Esophagus squamous epithelium (tissue), 5 donors: ENCODE data around the gene RCE1. TPM values are rescaled to one million over a fixed set of nuclear protein-coding genes. Genes with fewer than 3 reads are reported as not detected.
A peak's percentile ranks its signal among the peaks of the same experiment; 100 is the strongest.
"Not testable (repeated sequence)": the region's sequence is repeated elsewhere in the genome, so short reads cannot be mapped to it uniquely, and the experiment has no call there.

ENCODE experiments used
- DNase-seq: peaks from one replicate; lab custom pipeline; 2025; lab: John Stamatoyannopoulos, UW
- H3K27ac ChIP-seq, 4 donors: fragments of 200-600 bp; sonication (generic); one replicate each; pipeline ENCODE4 v1.5.1; 2016 to 2019; ENCODE audit warnings: mild to moderate bottlenecking in 1 of 4
- H3K27me3 ChIP-seq, 4 donors: fragments of 200-600 bp; sonication (generic); 1 replicate in 3 of 4; 2 replicates in 1 of 4; pipeline versions ENCODE4 v1.5.1 to v1.6.0; 2017 to 2021; ENCODE audit warnings: antibody characterized with exemption in 1 of 4
- H3K36me3 ChIP-seq, 3 donors: fragments of 200-600 bp; sonication (generic); one replicate each; pipeline ENCODE4 v1.5.1; 2016 to 2019
- H3K4me1 ChIP-seq, 3 donors: fragments of 200-600 bp; sonication (generic); one replicate each; pipeline ENCODE4 v1.5.1; 2017 to 2019
- H3K4me3 ChIP-seq, 4 donors: fragments of 200-600 bp; sonication (generic); 1 replicate in 3 of 4; 2 replicates in 1 of 4; pipeline ENCODE4 v1.5.1; 2016 to 2019; ENCODE audit warnings: mild to moderate bottlenecking in 2 of 4, moderate library complexity in 1 of 4
- H3K9me3 ChIP-seq, 3 donors: fragments of 200-600 bp; sonication (generic); one replicate each; pipeline ENCODE4 v1.5.1; 2016 to 2019
- POLR2A ChIP-seq, 4 donors: fragments of 450-650 bp; IDR thresholded peaks; one replicate each; pipeline ENCODE4 v1.6.1; 2017; ENCODE audit warnings: antibody characterized with exemption in 4 of 4, mild to moderate bottlenecking in 4 of 4, moderate library complexity in 3 of 4
- WGBS, 2 donors: methylation state at CpG; one replicate each; pipeline ENCODE4 v1.1.5; 2018; 5-methylcytosine and 5-hydroxymethylcytosine counted together
- intact Hi-C: fragments of 100-400 bp; cut with DNase I; formaldehyde crosslinking; loops from one replicate; pipeline ENCODE4 v1.15.0; 2022
- total RNA-seq, 4 donors: library from RNA; depleted of rRNA; stranded (reverse); fragments of >200 nt; gene quantifications; one replicate each; pipeline ENCODE4 v1.1.0, GENCODE V29; 2016
- TF ChIP-seq, protein P1 (sequence below), 6 experiments: fragments of 450-650 bp in 4 of 6; fragments of 200-600 bp in 2 of 6; sonication (generic) in 2 of 6; IDR thresholded peaks; one replicate each; pipeline ENCODE4 v1.5.1; 2016 to 2019; ENCODE audit warnings: antibody characterized with exemption in 6 of 6, mild to moderate bottlenecking in 4 of 6, moderate library complexity in 4 of 6
- donor health status: DM: yes; HTN: yes; CAD: no.

Gene RCE1
- total RNA-seq, 4 donors from 2014 or later, result 8.9 to 29.7 (median 21.8) TPM

- WGBS, 2 donors, result 88 to 94% methylated on average over 4 of the region's 4 CpGs
- Histone ChIP-seq H3K9me3 (no peaks in the 10 kb centered on the region), H3K4me3 (no peak overlapping the region), H3K36me3 (peaks cover 0 to 68% (median 0%) of the 10 kb centered on the region in 3 donors), H3K4me1 (no peaks in the 10 kb centered on the region), H3K27ac (no peak overlapping the region), H3K27me3 (no peaks in the 10 kb centered on the region)
- no peak for DNase-seq
- no peak for TF ChIP-seq POLR2A (IDR thresholded peaks at IDR 0.05)
- TF ChIP-seq, protein P1, sequence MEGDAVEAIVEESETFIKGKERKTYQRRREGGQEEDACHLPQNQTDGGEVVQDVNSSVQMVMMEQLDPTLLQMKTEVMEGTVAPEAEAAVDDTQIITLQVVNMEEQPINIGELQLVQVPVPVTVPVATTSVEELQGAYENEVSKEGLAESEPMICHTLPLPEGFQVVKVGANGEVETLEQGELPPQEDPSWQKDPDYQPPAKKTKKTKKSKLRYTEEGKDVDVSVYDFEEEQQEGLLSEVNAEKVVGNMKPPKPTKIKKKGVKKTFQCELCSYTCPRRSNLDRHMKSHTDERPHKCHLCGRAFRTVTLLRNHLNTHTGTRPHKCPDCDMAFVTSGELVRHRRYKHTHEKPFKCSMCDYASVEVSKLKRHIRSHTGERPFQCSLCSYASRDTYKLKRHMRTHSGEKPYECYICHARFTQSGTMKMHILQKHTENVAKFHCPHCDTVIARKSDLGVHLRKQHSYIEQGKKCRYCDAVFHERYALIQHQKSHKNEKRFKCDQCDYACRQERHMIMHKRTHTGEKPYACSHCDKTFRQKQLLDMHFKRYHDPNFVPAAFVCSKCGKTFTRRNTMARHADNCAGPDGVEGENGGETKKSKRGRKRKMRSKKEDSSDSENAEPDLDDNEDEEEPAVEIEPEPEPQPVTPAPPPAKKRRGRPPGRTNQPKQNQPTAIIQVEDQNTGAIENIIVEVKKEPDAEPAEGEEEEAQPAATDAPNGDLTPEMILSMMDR (IDR thresholded peaks at IDR 0.05), result no peak
- intact Hi-C loops, result no loop called here
These were observed 19.5 kb upstream of the RCE1 start for GRCh38 chr11:66823700-66824099.

DNA sequence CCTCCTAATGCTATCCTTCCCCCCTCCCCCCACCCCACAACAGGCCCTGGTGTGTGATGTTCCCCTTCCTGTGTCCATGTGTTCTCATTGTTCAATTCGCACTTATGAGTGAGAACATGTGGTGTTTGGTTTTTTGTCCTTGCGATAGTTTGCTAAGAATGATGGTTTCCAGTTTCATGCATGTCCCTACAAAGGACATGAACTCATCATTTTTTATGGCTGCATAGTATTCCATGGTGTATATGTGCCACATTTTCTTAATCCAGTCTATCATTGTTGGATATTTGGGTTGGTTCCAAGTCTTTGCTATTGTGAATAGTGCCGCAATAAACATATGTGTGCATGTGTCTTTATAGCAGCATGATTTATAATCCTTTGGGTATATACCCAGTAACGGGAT lies 18.7 kb upstream of the RCE1 start:
- H3K4me1 ChIP-seq, H3K9me3 ChIP-seq, H3K4me3 ChIP-seq, H3K27me3 ChIP-seq, DNase-seq, H3K27ac ChIP-seq, intact Hi-C loops: not testable (repeated sequence)
- 90% methylated on average over 3 of the region's 4 CpGs; no CpG with 5 or more reads in 1 of the 2 donors for WGBS, 2 donors
- peaks cover 0 to 66% (median 0%) of the 10 kb centered on the region in 3 donors for H3K36me3 ChIP-seq

DNA sequence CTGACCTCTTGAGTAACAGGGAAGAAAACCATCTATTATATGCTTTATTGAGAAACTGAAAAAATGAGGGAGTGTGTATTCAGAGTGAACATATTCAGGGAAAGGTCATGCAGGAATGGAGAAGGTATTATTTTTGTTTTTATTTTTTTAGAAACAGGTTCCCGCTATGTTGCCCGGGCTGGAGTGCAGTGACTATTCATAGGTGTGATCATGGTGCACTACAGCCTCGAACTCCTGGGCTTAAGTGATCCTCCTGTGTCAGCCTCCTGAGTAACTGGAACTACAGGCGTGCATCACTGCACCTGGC lies 8.7 kb upstream of the RCE1 start:
- DNase-seq, result no peak
- 35 to 68% methylated on average over 4 of the region's 4 CpGs for WGBS, 2 donors
- TF ChIP-seq, protein P1 (IDR thresholded peaks at IDR 0.05), result no peak
- no peak for TF ChIP-seq POLR2A (IDR thresholded peaks at IDR 0.05)
- Histone ChIP-seq H3K27ac (peak overlapping the region in 2 of 4 donors; percentile 47 to 54), H3K9me3 (no peaks in the 10 kb centered on the region), H3K4me3 (no peak overlapping the region), H3K4me1 (peaks cover 0 to 15% (median 6%) of the 10 kb centered on the region in 3 donors), H3K36me3 (peaks cover 0 to 65% (median 6%) of the 10 kb centered on the region in 3 donors), H3K27me3 (no peaks in the 10 kb centered on the region)
- intact Hi-C loops, result loop anchor here (5.0 kb wide), 1 partner anchor 142 kb away; no protein-coding TSS in a partner anchor

GRCh38 chr11:66834943-66835342 lies 8.3 kb upstream of the RCE1 start:
- Histone ChIP-seq H3K4me3 (no peak overlapping the region), H3K4me1 (peaks cover 0 to 19% (median 6%) of the 10 kb centered on the region in 3 donors), H3K9me3 (no peaks in the 10 kb centered on the region), H3K36me3 (peaks cover 0 to 65% (median 6%) of the 10 kb centered on the region in 3 donors), H3K27ac (peak overlapping the region in 1 of 4 donors; percentile 54), H3K27me3 (no peaks in the 10 kb centered on the region)
- 67% methylated on average over 5 of the region's 5 CpGs for WGBS, 2 donors
- no peak for DNase-seq
- intact Hi-C loops, result loop anchor here (5.0 kb wide), 1 partner anchor 143 kb away; no protein-coding TSS in a partner anchor
- no peak for TF ChIP-seq POLR2A (IDR thresholded peaks at IDR 0.05)
- TF ChIP-seq, protein P1 (IDR thresholded peaks at IDR 0.05), result no peak

GRCh38 chr11:66835768-66836405 lies 7.4 kb upstream of the RCE1 start:
- Histone ChIP-seq H3K9me3 (no peaks in the 10 kb centered on the region), H3K36me3 (peaks cover 0 to 65% (median 6%) of the 10 kb centered on the region in 3 donors), H3K4me3 (no peak overlapping the region), H3K4me1 (peaks cover 6 to 27% (median 6%) of the 10 kb centered on the region in 3 donors), H3K27me3 (no peaks in the 10 kb centered on the region), H3K27ac (peak overlapping the region in 1 of 4 donors; percentile 2)
- TF ChIP-seq POLR2A (IDR thresholded peaks at IDR 0.05), result no peak
- TF ChIP-seq, protein P1 (IDR thresholded peaks at IDR 0.05), result no peak
- intact Hi-C loops, result no loop called here
- 71 to 75% methylated on average over 5 to 12 of the region's 12 CpGs for WGBS, 2 donors
- DNase-seq, result no peak
